C4-2B (cell line): ENCODE results near the gene ATP1B3.

ENCODE experiments used
- ZFX ChIP-seq: fragments of 450-650 bp; IDR thresholded peaks from 2 replicates; pipeline ENCODE4 v1.6.1; 2017
- TF ChIP-seq, protein P1 (sequence below): fragments of 450-650 bp; conservative IDR thresholded peaks from 2 replicates; pipeline ENCODE4 v1.5.1; 2017; ENCODE audit warnings: mild to moderate bottlenecking

DNA sequence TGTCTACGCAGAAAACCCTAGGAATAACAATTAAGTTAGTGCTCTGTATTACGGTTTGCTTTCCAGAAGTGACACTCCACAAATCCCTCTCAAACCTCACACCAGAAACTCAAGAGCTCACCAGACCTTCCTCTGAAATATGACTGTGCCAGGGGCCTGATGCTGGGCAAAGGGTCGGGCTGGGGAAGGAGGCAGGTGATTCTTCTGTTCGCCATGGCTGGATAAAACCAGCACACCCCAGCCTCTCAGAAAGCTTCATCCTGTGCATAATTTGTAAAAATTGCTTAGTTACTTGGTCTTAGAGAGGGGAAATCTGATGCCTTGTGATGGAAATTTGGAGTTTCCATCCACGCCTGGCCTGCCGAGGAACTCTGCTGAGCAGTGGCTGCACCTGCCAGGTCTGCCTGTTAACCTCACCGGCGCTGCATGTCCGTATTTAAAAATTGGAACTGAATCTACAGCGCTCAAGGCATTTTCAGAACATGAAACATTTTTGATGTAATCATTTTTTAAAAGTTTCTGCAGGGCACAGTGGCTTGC lies 22.7 kb upstream of the ATP1B3 start:
- TF ChIP-seq, protein P1, sequence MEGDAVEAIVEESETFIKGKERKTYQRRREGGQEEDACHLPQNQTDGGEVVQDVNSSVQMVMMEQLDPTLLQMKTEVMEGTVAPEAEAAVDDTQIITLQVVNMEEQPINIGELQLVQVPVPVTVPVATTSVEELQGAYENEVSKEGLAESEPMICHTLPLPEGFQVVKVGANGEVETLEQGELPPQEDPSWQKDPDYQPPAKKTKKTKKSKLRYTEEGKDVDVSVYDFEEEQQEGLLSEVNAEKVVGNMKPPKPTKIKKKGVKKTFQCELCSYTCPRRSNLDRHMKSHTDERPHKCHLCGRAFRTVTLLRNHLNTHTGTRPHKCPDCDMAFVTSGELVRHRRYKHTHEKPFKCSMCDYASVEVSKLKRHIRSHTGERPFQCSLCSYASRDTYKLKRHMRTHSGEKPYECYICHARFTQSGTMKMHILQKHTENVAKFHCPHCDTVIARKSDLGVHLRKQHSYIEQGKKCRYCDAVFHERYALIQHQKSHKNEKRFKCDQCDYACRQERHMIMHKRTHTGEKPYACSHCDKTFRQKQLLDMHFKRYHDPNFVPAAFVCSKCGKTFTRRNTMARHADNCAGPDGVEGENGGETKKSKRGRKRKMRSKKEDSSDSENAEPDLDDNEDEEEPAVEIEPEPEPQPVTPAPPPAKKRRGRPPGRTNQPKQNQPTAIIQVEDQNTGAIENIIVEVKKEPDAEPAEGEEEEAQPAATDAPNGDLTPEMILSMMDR = no peak
- TF ChIP-seq ZFX = no peak
